Measurements from ENCODE around the gene IL18. TPM values are rescaled to one million over a fixed set of nuclear protein-coding genes. Genes with fewer than 3 reads are reported as not detected.

Gene IL18
- total RNA-seq, 2 donors from 2014 or later = 4.0 to 8.8 TPM

GRCh38 chr11:112134473-112134872 is 29.4 kb downstream of the IL18 start:
- intact Hi-C loops (cut with DNase I) = no loop called here
- no peak for TF ChIP-seq POLR2AphosphoS5 (IDR thresholded peaks at IDR 0.05)
- 91% methylated on average over 4 of the region's 4 CpGs for WGBS
- H3K36me3 ChIP-seq = no peaks in the 10 kb centered on the region
- H3K27me3 ChIP-seq (replicated peaks; ENCODE audit: insufficient read depth) = no peaks in the 10 kb centered on the region
- H3K9me3 ChIP-seq = no peaks in the 10 kb centered on the region
- no peak overlapping the region for H3K4me3 ChIP-seq
- DNase-seq (ENCODE audit: low spot score) = no peak
- H3K4me1 ChIP-seq (replicated peaks) = no peaks in the 10 kb centered on the region
- no peak overlapping the region for H3K27ac ChIP-seq

- WGBS = 54% methylated on average over 2 of the region's 2 CpGs
- H3K27me3 ChIP-seq (replicated peaks; ENCODE audit: insufficient read depth) = no peaks in the 10 kb centered on the region
- intact Hi-C loops (cut with DNase I) = no loop called here
Observed at GRCh38 chr11:112132737-112133136, 31.2 kb downstream of the IL18 start.

GRCh38 chr11:112129656-112130055 is 34.2 kb downstream of the IL18 start:
- Histone ChIP-seq H3K27me3 (replicated peaks; ENCODE audit: insufficient read depth) (no peaks in the 10 kb centered on the region), H3K4me1 (replicated peaks) (no peaks in the 10 kb centered on the region), H3K27ac (no peak overlapping the region), H3K36me3 (no peaks in the 10 kb centered on the region), H3K4me3 (no peak overlapping the region), H3K9me3 (no peaks in the 10 kb centered on the region)
- DNase-seq (ENCODE audit: low spot score) = no peak
- intact Hi-C loops (cut with DNase I) = no loop called here
- 86% methylated on average over 5 of the region's 5 CpGs for WGBS
- TF ChIP-seq CTCF (IDR thresholded peaks at IDR 0.05) (no peak), POLR2A (IDR thresholded peaks at IDR 0.05) (no peak), POLR2AphosphoS5 (IDR thresholded peaks at IDR 0.05) (no peak)

More at GRCh38 chr11:112132737-112133136, 31.2 kb downstream of the IL18 start:
- no peak overlapping the region for H3K27ac ChIP-seq
- no peaks in the 10 kb centered on the region for H3K4me1 ChIP-seq (replicated peaks)
- DNase-seq (ENCODE audit: low spot score) = no peak
- H3K4me3 ChIP-seq = no peak overlapping the region
- TF ChIP-seq CTCF (IDR thresholded peaks at IDR 0.05) (no peak), POLR2AphosphoS5 (IDR thresholded peaks at IDR 0.05) (no peak), POLR2A (IDR thresholded peaks at IDR 0.05) (no peak)
- H3K36me3 ChIP-seq = no peaks in the 10 kb centered on the region
- no peaks in the 10 kb centered on the region for H3K9me3 ChIP-seq

- Histone ChIP-seq H3K4me1 (replicated peaks) (no peaks in the 10 kb centered on the region), H3K9me3 (no peaks in the 10 kb centered on the region), H3K27me3 (replicated peaks; ENCODE audit: insufficient read depth) (no peaks in the 10 kb centered on the region), H3K27ac (no peak overlapping the region), H3K36me3 (no peaks in the 10 kb centered on the region), H3K4me3 (no peak overlapping the region)
- intact Hi-C loops (cut with DNase I) = no loop called here
- TF ChIP-seq POLR2A (IDR thresholded peaks at IDR 0.05) = no peak
- DNase-seq (ENCODE audit: low spot score) = peak; percentile 50
- 41% methylated on average over 3 of the region's 3 CpGs for WGBS
Observed at GRCh38 chr11:112128483-112129121, 35.3 kb downstream of the IL18 start.

GRCh38 chr11:112127056-112127455 is 36.8 kb downstream of the IL18 start:
- Histone ChIP-seq H3K27ac (no peak overlapping the region), H3K27me3 (replicated peaks; ENCODE audit: insufficient read depth) (no peaks in the 10 kb centered on the region), H3K36me3 (no peaks in the 10 kb centered on the region), H3K4me1 (replicated peaks) (no peaks in the 10 kb centered on the region), H3K4me3 (no peak overlapping the region), H3K9me3 (no peaks in the 10 kb centered on the region)
- no peak for DNase-seq (ENCODE audit: low spot score)
- TF ChIP-seq POLR2A (IDR thresholded peaks at IDR 0.05) (no peak), POLR2AphosphoS5 (IDR thresholded peaks at IDR 0.05) (no peak), CTCF (IDR thresholded peaks at IDR 0.05) (no peak)
- intact Hi-C loops (cut with DNase I) = no loop called here
- WGBS = 99% methylated on average over 2 of the region's 2 CpGs

- Histone ChIP-seq H3K27me3 (replicated peaks; ENCODE audit: insufficient read depth) (no peaks in the 10 kb centered on the region), H3K27ac (no peak overlapping the region), H3K36me3 (no peaks in the 10 kb centered on the region), H3K4me3 (no peak overlapping the region), H3K9me3 (no peaks in the 10 kb centered on the region), H3K4me1 (replicated peaks) (no peaks in the 10 kb centered on the region)
- no peak for DNase-seq (ENCODE audit: low spot score)
- WGBS = 54% methylated on average over 4 of the region's 4 CpGs
- intact Hi-C loops (cut with DNase I) = no loop called here
- TF ChIP-seq POLR2A (IDR thresholded peaks at IDR 0.05) = no peak
- no peak for TF ChIP-seq CTCF (IDR thresholded peaks at IDR 0.05)
- no peak for TF ChIP-seq POLR2AphosphoS5 (IDR thresholded peaks at IDR 0.05)
Observed at GRCh38 chr11:112123129-112123528, 40.8 kb downstream of the IL18 start.
